ENCODE data around the gene GPR78.
A peak's percentile ranks its signal among the peaks of the same experiment; 100 is the strongest.

The GPR78 gene, protein sequence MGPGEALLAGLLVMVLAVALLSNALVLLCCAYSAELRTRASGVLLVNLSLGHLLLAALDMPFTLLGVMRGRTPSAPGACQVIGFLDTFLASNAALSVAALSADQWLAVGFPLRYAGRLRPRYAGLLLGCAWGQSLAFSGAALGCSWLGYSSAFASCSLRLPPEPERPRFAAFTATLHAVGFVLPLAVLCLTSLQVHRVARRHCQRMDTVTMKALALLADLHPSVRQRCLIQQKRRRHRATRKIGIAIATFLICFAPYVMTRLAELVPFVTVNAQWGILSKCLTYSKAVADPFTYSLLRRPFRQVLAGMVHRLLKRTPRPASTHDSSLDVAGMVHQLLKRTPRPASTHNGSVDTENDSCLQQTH

GRCh38 chr4:8580321-8581093, at the start of gene GPR78:
TSS of gene GPR78 (plus strand) at chr4:8580392. CDS start at chr4:8580983, 591 bp downstream.
- Histone ChIP-seq H3K4me3 (ENCODE audit: low read length) (no peak within 1 kb of the TSS), H3K27me3 (ENCODE audit: control insufficient read depth, insufficient read depth, low read length) (peaks cover 32% of the 10 kb centered on the region), H3K36me3 (ENCODE audit: control insufficient read depth, insufficient read depth, low read length) (no peaks in the 10 kb centered on the region), H3K4me1 (ENCODE audit: control insufficient read depth, insufficient read depth, low read length) (no peaks in the 10 kb centered on the region), H3K9ac (ENCODE audit: low read length) (no peak within 1 kb of the TSS), H3K9me3 (ENCODE audit: control insufficient read depth, low read length) (no peaks in the 10 kb centered on the region)

- H3K9me3 ChIP-seq (ENCODE audit: control insufficient read depth, low read length), result no peaks in the 10 kb centered on the region
- peaks cover 32% of the 10 kb centered on the region for H3K4me1 ChIP-seq (ENCODE audit: control insufficient read depth, insufficient read depth, low read length)
- H3K9ac ChIP-seq (ENCODE audit: low read length), result no peak overlapping the region
- no peak overlapping the region for H3K4me3 ChIP-seq (ENCODE audit: low read length)
- no peaks in the 10 kb centered on the region for H3K36me3 ChIP-seq (ENCODE audit: control insufficient read depth, insufficient read depth, low read length)
- no peaks in the 10 kb centered on the region for H3K27me3 ChIP-seq (ENCODE audit: control insufficient read depth, insufficient read depth, low read length)
These were observed 47.9 kb upstream of the GPR78 start for GRCh38 chr4:8532245-8532781.

DNA sequence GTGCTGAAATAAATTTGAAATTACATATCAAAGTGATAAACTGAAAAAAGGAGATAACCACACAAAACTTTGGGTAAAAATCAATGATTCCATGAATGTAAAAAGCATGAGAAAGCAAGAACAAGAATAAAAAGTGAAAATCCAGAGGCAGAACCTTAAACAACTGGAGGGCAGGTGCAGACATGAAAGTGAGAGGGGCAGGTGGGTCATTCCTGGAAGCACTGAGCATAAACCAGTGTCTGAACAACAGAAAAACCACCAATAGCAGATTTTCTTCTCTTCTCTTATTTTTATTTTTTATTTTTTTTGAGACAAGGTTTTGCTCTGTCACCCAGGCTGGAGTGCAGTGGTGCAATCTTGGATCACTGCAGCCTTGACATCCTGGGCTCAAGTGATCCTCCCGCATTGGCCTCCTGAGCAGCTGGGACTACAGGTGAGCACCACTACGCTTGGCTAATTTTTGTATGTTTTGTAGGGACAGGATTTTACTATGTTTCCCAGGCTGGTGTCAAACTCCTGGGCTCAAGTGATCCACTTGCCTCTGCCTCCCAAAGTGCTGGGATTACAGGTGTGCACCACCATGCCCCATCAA, 46.8 kb upstream of the GPR78 start:
- Histone ChIP-seq H3K27me3 (ENCODE audit: control insufficient read depth, insufficient read depth, low read length) (no peaks in the 10 kb centered on the region), H3K36me3 (ENCODE audit: control insufficient read depth, insufficient read depth, low read length) (no peaks in the 10 kb centered on the region), H3K9ac (ENCODE audit: low read length) (peak overlapping the region; percentile 73), H3K4me3 (ENCODE audit: low read length) (no peak overlapping the region), H3K9me3 (ENCODE audit: control insufficient read depth, low read length) (no peaks in the 10 kb centered on the region), H3K4me1 (ENCODE audit: control insufficient read depth, insufficient read depth, low read length) (peaks cover 43% of the 10 kb centered on the region)

DNA sequence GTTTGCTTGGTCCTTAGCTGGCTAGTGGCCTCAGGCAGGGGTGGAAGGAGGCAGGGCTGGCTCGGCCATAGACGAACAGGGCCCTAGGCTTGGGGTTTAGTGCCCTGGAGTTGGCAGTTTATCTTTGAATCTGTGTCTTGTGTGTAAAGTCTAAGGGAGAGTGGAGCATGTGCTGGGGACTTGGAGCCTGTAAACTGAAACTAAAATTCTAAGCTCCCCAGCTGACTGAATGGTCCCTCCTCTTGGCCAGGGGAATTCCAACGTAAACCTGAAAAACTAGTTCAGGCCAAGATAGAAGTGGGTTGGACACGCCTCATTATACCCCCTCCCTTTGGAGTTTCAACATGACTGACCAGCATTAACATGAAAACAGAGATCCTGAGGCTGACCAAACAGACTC, 46.1 kb upstream of the GPR78 start:
- no peaks in the 10 kb centered on the region for H3K27me3 ChIP-seq (ENCODE audit: control insufficient read depth, insufficient read depth, low read length)
- no peaks in the 10 kb centered on the region for H3K36me3 ChIP-seq (ENCODE audit: control insufficient read depth, insufficient read depth, low read length)
- peak overlapping the region; percentile 73 for H3K9ac ChIP-seq (ENCODE audit: low read length)
- peaks cover 45% of the 10 kb centered on the region for H3K4me1 ChIP-seq (ENCODE audit: control insufficient read depth, insufficient read depth, low read length)
- peak overlapping the region; percentile 9 for H3K4me3 ChIP-seq (ENCODE audit: low read length)
- no peaks in the 10 kb centered on the region for H3K9me3 ChIP-seq (ENCODE audit: control insufficient read depth, low read length)

GRCh38 chr4:8534611-8535010, 45.6 kb upstream of the GPR78 start:
- H3K36me3 ChIP-seq (ENCODE audit: control insufficient read depth, insufficient read depth, low read length), result no peaks in the 10 kb centered on the region
- H3K27me3 ChIP-seq (ENCODE audit: control insufficient read depth, insufficient read depth, low read length), result no peaks in the 10 kb centered on the region
- H3K4me1 ChIP-seq (ENCODE audit: control insufficient read depth, insufficient read depth, low read length), result peaks cover 45% of the 10 kb centered on the region
- no peaks in the 10 kb centered on the region for H3K9me3 ChIP-seq (ENCODE audit: control insufficient read depth, low read length)
- no peak overlapping the region for H3K4me3 ChIP-seq (ENCODE audit: low read length)
- peak overlapping the region; percentile 22 for H3K9ac ChIP-seq (ENCODE audit: low read length)

GRCh38 chr4:8536467-8536866, 43.7 kb upstream of the GPR78 start:
- Histone ChIP-seq H3K4me3 (ENCODE audit: low read length) (no peak overlapping the region), H3K36me3 (ENCODE audit: control insufficient read depth, insufficient read depth, low read length) (no peaks in the 10 kb centered on the region), H3K9ac (ENCODE audit: low read length) (peak overlapping the region; percentile 11), H3K9me3 (ENCODE audit: control insufficient read depth, low read length) (no peaks in the 10 kb centered on the region), H3K4me1 (ENCODE audit: control insufficient read depth, insufficient read depth, low read length) (peaks cover 45% of the 10 kb centered on the region), H3K27me3 (ENCODE audit: control insufficient read depth, insufficient read depth, low read length) (no peaks in the 10 kb centered on the region)

GRCh38 chr4:8537041-8537461, 43.1 kb upstream of the GPR78 start:
- H3K9ac ChIP-seq (ENCODE audit: low read length), result peak overlapping the region; percentile 11
- H3K9me3 ChIP-seq (ENCODE audit: control insufficient read depth, low read length), result no peaks in the 10 kb centered on the region
- H3K4me3 ChIP-seq (ENCODE audit: low read length), result no peak overlapping the region
- peaks cover 45% of the 10 kb centered on the region for H3K4me1 ChIP-seq (ENCODE audit: control insufficient read depth, insufficient read depth, low read length)
- no peaks in the 10 kb centered on the region for H3K36me3 ChIP-seq (ENCODE audit: control insufficient read depth, insufficient read depth, low read length)
- no peaks in the 10 kb centered on the region for H3K27me3 ChIP-seq (ENCODE audit: control insufficient read depth, insufficient read depth, low read length)

- H3K4me3 ChIP-seq (ENCODE audit: low read length), result no peak overlapping the region
- H3K9ac ChIP-seq (ENCODE audit: low read length), result no peak overlapping the region
- no peaks in the 10 kb centered on the region for H3K9me3 ChIP-seq (ENCODE audit: control insufficient read depth, low read length)
- H3K4me1 ChIP-seq (ENCODE audit: control insufficient read depth, insufficient read depth, low read length), result peaks cover 45% of the 10 kb centered on the region
- no peaks in the 10 kb centered on the region for H3K27me3 ChIP-seq (ENCODE audit: control insufficient read depth, insufficient read depth, low read length)
- H3K36me3 ChIP-seq (ENCODE audit: control insufficient read depth, insufficient read depth, low read length), result no peaks in the 10 kb centered on the region
These were observed 42.0 kb upstream of the GPR78 start for GRCh38 chr4:8538076-8538702.

- peaks cover 39% of the 10 kb centered on the region for H3K4me1 ChIP-seq (ENCODE audit: control insufficient read depth, insufficient read depth, low read length)
- no peaks in the 10 kb centered on the region for H3K9me3 ChIP-seq (ENCODE audit: control insufficient read depth, low read length)
- H3K27me3 ChIP-seq (ENCODE audit: control insufficient read depth, insufficient read depth, low read length), result no peaks in the 10 kb centered on the region
- H3K36me3 ChIP-seq (ENCODE audit: control insufficient read depth, insufficient read depth, low read length), result no peaks in the 10 kb centered on the region
- H3K4me3 ChIP-seq (ENCODE audit: low read length), result no peak overlapping the region
- H3K9ac ChIP-seq (ENCODE audit: low read length), result no peak overlapping the region
These were observed 41.3 kb upstream of the GPR78 start for GRCh38 chr4:8538703-8539567.

DNA sequence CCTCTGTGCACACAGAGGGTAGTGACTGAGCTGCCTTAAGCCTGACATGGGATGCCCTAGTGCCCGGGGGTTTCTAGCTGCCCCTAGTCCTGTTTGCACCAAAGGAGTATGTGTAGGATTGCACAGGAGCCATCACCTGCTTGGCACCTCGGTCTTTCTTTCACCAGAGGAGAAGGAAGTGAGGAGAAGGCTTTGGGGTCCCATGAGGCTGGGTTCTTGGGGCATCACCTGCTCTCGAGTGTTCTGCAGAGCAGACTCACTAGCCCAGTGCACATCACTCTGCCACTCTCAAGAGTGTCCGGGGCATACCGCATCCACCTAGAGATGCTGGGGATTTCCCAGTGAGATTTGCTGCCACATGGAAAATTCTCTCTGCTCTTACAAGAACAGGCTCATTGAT, 40.5 kb upstream of the GPR78 start:
- Histone ChIP-seq H3K9me3 (ENCODE audit: control insufficient read depth, low read length) (no peaks in the 10 kb centered on the region), H3K36me3 (ENCODE audit: control insufficient read depth, insufficient read depth, low read length) (no peaks in the 10 kb centered on the region), H3K27me3 (ENCODE audit: control insufficient read depth, insufficient read depth, low read length) (no peaks in the 10 kb centered on the region), H3K4me1 (ENCODE audit: control insufficient read depth, insufficient read depth, low read length) (peaks cover 32% of the 10 kb centered on the region), H3K4me3 (ENCODE audit: low read length) (no peak overlapping the region), H3K9ac (ENCODE audit: low read length) (no peak overlapping the region)

GRCh38 chr4:8540072-8540471, 40.1 kb upstream of the GPR78 start:
- peaks cover 31% of the 10 kb centered on the region for H3K4me1 ChIP-seq (ENCODE audit: control insufficient read depth, insufficient read depth, low read length)
- H3K27me3 ChIP-seq (ENCODE audit: control insufficient read depth, insufficient read depth, low read length), result no peaks in the 10 kb centered on the region
- no peaks in the 10 kb centered on the region for H3K36me3 ChIP-seq (ENCODE audit: control insufficient read depth, insufficient read depth, low read length)
- H3K9ac ChIP-seq (ENCODE audit: low read length), result no peak overlapping the region
- no peak overlapping the region for H3K4me3 ChIP-seq (ENCODE audit: low read length)
- no peaks in the 10 kb centered on the region for H3K9me3 ChIP-seq (ENCODE audit: control insufficient read depth, low read length)

All from mucosa of stomach (tissue), 1 donor.